IMR-90 (cell line): ENCODE results near the gene ARID4A.

Source experiments
- BHLHE40 ChIP-seq: fragments of 150-350 bp; IDR thresholded peaks from 2 replicates; pipeline ENCODE4 v1.6.1; 2016; ENCODE audit warnings: mild to moderate bottlenecking, low read depth, low read length
- CEBPB ChIP-seq: IDR thresholded peaks from 2 replicates; pipeline ENCODE4 v1.6.1; 2012; ENCODE audit warnings: low read depth, low read length, improper control_type of control experiment
- MAFK ChIP-seq: IDR thresholded peaks from 2 replicates; pipeline ENCODE4 v1.6.1; 2012; ENCODE audit warnings: low read depth, low read length, improper control_type of control experiment
- MXI1 ChIP-seq: IDR thresholded peaks from 2 replicates; pipeline ENCODE4 v1.6.1; 2012; ENCODE audit warnings: low read depth, mild to moderate bottlenecking, low read length, moderate library complexity, borderline replicate concordance
- POLR2A ChIP-seq: IDR thresholded peaks from 2 replicates; pipeline ENCODE4 v1.6.1; 2012; ENCODE audit warnings: mild to moderate bottlenecking, low read depth, low read length
- RFX5 ChIP-seq: IDR thresholded peaks from 2 replicates; pipeline ENCODE4 v1.8.0; 2012; ENCODE audit warnings: low read depth, mild to moderate bottlenecking, low read length, moderate library complexity
- SMC3 ChIP-seq: fragments of 150-350 bp; IDR thresholded peaks from 2 replicates; pipeline ENCODE4 v1.6.1; 2016; ENCODE audit warnings: low read depth, mild to moderate bottlenecking, antibody characterized with exemption, low read length, moderate library complexity
- TF ChIP-seq, protein P1 (sequence below): conservative IDR thresholded peaks from 2 replicates; pipeline ENCODE4 v1.5.1; 2012; ENCODE audit warnings: mild to moderate bottlenecking, low read depth, low read length, improper control_type of control experiment
- TF ChIP-seq, protein P2 (sequence below): fragments of 150-350 bp; IDR thresholded peaks from 2 replicates; pipeline ENCODE4 v1.6.1; 2017; ENCODE audit warnings: mild to moderate bottlenecking, antibody characterized with exemption, low read length, low read depth
- TF ChIP-seq, protein P3 (sequence below): fragments of 150-350 bp; IDR thresholded peaks from 2 replicates; pipeline ENCODE4 v1.6.1; 2016; ENCODE audit warnings: low read depth, mild to moderate bottlenecking, low read length, moderate library complexity, borderline replicate concordance

DNA sequence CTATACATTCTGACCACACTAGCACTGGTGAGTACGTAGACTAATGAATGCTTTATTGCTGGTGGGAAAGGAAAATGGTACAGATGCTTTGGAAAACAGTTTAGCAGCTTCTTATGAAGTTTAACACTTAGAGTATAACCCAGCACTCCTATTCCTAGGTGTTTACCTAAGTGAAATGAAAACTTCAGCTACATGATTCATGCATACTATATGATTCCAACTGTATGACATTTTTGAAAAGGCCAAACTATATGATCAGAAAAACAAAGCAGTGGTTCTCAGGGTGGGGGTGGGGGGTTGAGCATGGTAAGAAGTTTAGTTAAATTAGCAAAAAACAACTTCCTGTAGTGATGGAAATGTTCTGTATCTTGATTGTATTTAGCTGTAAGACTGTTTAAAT, 22.1 kb upstream of the ARID4A start:
- TF ChIP-seq, protein P1, sequence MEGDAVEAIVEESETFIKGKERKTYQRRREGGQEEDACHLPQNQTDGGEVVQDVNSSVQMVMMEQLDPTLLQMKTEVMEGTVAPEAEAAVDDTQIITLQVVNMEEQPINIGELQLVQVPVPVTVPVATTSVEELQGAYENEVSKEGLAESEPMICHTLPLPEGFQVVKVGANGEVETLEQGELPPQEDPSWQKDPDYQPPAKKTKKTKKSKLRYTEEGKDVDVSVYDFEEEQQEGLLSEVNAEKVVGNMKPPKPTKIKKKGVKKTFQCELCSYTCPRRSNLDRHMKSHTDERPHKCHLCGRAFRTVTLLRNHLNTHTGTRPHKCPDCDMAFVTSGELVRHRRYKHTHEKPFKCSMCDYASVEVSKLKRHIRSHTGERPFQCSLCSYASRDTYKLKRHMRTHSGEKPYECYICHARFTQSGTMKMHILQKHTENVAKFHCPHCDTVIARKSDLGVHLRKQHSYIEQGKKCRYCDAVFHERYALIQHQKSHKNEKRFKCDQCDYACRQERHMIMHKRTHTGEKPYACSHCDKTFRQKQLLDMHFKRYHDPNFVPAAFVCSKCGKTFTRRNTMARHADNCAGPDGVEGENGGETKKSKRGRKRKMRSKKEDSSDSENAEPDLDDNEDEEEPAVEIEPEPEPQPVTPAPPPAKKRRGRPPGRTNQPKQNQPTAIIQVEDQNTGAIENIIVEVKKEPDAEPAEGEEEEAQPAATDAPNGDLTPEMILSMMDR = no peak
- no peak for TF ChIP-seq POLR2A
- no peak for TF ChIP-seq BHLHE40
- TF ChIP-seq RFX5 = no peak
- TF ChIP-seq MAFK = no peak
- no peak for TF ChIP-seq SMC3
- TF ChIP-seq CEBPB = no peak
- TF ChIP-seq, protein P2, sequence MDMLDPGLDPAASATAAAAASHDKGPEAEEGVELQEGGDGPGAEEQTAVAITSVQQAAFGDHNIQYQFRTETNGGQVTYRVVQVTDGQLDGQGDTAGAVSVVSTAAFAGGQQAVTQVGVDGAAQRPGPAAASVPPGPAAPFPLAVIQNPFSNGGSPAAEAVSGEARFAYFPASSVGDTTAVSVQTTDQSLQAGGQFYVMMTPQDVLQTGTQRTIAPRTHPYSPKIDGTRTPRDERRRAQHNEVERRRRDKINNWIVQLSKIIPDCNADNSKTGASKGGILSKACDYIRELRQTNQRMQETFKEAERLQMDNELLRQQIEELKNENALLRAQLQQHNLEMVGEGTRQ = no peak
- TF ChIP-seq MXI1 = no peak
- TF ChIP-seq, protein P3, sequence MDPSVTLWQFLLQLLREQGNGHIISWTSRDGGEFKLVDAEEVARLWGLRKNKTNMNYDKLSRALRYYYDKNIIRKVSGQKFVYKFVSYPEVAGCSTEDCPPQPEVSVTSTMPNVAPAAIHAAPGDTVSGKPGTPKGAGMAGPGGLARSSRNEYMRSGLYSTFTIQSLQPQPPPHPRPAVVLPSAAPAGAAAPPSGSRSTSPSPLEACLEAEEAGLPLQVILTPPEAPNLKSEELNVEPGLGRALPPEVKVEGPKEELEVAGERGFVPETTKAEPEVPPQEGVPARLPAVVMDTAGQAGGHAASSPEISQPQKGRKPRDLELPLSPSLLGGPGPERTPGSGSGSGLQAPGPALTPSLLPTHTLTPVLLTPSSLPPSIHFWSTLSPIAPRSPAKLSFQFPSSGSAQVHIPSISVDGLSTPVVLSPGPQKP = no peak
